ENCODE measurements around the gene CCIN. TPM values are rescaled to one million over a fixed set of nuclear protein-coding genes. Genes with fewer than 3 reads are reported as not detected.

CCIN gene
- total RNA-seq, 6 experiments from 2014 or later, result 0.59 to 2.5 (median 0.73) TPM

DNA sequence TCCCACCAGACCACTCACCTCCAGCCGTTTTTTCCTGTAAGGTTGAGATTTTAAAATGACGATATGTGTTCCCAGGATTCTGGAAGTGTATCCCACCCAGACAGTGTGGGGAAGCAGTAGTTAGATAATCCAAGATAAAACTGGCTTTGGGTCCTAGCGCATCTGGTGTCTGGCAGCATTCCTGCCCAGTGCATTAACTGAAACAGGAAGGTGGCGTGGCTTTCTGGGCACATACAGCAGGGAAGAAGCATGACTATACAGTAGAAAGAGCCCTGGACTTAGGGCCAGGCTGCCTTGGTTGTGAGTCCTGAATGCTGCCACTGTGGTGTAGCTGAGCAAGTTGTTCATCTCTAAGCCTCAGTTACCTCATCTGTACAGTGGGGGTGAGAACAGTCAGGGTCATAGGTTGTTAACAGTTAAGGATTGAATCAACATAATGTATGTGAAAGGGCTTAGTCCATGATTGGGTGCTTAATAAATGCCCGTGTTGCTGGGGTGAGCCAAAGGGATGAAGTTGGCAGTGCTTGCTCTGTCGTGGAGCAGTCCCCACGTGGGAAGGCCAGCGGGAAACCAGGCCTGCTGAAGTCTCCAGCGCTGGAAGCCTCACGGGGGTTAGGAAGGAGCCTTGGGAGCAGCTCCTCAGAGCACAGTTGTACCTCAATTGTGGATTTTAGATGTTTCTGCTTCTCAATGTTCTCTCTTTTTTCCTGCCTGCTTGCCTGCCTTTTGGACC, 39.5 kb downstream of the CCIN start:
- Mint-ChIP-seq H3K9me3 (no peaks in the 10 kb centered on the region), H3K27ac (peak overlapping the region; percentile 81), H3K4me3 (no peak overlapping the region), H3K4me1 (ENCODE audit: low read depth) (peaks cover 47% of the 10 kb centered on the region), H3K27me3 (ENCODE audit: insufficient read depth) (no peaks in the 10 kb centered on the region), H3K36me3 (ENCODE audit: low read depth) (peaks cover 62% of the 10 kb centered on the region)
- TF ChIP-seq, protein P1, sequence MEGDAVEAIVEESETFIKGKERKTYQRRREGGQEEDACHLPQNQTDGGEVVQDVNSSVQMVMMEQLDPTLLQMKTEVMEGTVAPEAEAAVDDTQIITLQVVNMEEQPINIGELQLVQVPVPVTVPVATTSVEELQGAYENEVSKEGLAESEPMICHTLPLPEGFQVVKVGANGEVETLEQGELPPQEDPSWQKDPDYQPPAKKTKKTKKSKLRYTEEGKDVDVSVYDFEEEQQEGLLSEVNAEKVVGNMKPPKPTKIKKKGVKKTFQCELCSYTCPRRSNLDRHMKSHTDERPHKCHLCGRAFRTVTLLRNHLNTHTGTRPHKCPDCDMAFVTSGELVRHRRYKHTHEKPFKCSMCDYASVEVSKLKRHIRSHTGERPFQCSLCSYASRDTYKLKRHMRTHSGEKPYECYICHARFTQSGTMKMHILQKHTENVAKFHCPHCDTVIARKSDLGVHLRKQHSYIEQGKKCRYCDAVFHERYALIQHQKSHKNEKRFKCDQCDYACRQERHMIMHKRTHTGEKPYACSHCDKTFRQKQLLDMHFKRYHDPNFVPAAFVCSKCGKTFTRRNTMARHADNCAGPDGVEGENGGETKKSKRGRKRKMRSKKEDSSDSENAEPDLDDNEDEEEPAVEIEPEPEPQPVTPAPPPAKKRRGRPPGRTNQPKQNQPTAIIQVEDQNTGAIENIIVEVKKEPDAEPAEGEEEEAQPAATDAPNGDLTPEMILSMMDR (IDR thresholded peaks at IDR 0.05), result no peak
- no peak for DNase-seq

DNA sequence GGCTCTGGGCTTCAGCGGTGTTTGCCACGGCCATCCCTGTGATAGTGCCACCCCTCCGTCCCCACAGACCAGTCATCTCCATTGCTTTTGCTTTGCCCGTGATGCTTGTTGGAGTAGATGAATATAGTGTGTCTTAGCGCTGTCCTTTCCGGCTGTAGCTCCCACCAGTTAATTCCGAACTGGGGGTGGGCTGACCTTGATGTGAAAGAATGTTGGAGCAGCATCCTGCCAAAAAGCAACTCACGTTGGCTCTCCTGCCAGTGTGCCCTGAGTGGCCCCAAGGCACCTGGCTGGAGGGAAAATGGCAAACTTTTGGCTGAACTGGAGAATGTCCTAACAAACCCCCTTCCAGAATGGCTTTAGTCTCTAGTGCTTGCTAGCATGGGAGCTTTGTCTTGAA, 41.5 kb downstream of the CCIN start:
- Mint-ChIP-seq H3K4me3 (no peak overlapping the region), H3K9me3 (no peaks in the 10 kb centered on the region), H3K27ac (no peak overlapping the region; the same call in 1 of the 2 replicates), H3K4me1 (ENCODE audit: low read depth) (peaks cover 55% of the 10 kb centered on the region), H3K36me3 (ENCODE audit: low read depth) (peaks cover 47% of the 10 kb centered on the region), H3K27me3 (ENCODE audit: insufficient read depth) (no peaks in the 10 kb centered on the region)
- TF ChIP-seq, protein P1 (IDR thresholded peaks at IDR 0.05), result no peak
- no peak for DNase-seq

DNA sequence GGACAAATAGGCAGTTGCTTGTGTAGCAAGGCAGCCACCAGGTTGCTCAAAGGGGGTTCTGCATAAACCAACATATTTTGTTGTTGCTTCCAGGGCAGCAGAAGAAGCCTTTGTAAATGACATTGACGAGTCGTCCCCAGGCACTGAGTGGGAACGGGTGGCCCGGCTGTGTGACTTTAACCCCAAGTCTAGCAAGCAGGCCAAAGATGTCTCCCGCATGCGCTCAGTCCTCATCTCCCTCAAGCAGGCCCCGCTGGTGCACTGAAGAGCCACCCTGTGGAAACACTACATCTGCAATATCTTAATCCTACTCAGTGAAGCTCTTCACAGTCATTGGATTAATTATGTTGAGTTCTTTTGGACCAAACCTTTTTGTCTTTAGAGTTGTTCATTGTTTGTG, 42.3 kb downstream of the CCIN start:
- Mint-ChIP-seq H3K27ac (no peak overlapping the region), H3K4me1 (ENCODE audit: low read depth) (peaks cover 51% of the 10 kb centered on the region), H3K36me3 (ENCODE audit: low read depth) (peaks cover 44% of the 10 kb centered on the region)

DNA sequence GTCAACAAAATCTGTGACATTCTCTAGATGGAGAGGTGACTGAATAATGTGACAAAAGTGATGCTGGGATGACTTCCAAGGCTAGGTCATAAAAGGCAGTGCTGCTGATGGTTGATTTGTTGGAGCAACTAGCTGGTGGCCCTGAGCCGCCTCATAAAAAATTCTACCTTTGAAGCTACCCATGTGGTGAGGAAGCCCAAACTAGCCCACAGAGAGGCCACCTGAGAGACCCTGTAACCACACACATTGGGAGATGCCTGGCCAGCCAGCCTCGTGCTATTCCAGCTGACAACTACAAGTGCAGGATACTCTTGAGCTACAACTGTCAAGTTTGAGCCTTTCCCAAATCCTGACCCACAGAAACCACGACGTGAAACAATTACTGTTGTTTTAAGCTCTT, 44.2 kb downstream of the CCIN start:
- H3K27ac Mint-ChIP-seq, result peak overlapping the region; percentile 8; the same call in 1 of the 2 replicates
- DNase-seq, result no peak
- peaks cover 42% of the 10 kb centered on the region for H3K36me3 Mint-ChIP-seq (ENCODE audit: low read depth)
- TF ChIP-seq, protein P1 (IDR thresholded peaks at IDR 0.05), result no peak
- no peaks in the 10 kb centered on the region for H3K9me3 Mint-ChIP-seq
- peaks cover 33% of the 10 kb centered on the region for H3K4me1 Mint-ChIP-seq (ENCODE audit: low read depth)
- H3K4me3 Mint-ChIP-seq, result no peak overlapping the region
- no peaks in the 10 kb centered on the region; the same call in 1 of the 2 replicates for H3K27me3 Mint-ChIP-seq (ENCODE audit: insufficient read depth)

More for the DNA sequence above, 42.3 kb downstream of the CCIN start:
- no peak for DNase-seq
- Mint-ChIP-seq H3K9me3 (no peaks in the 10 kb centered on the region), H3K4me3 (no peak overlapping the region), H3K27me3 (ENCODE audit: insufficient read depth) (no peaks in the 10 kb centered on the region)
- TF ChIP-seq, protein P1 (IDR thresholded peaks at IDR 0.05), result no peak

DNA sequence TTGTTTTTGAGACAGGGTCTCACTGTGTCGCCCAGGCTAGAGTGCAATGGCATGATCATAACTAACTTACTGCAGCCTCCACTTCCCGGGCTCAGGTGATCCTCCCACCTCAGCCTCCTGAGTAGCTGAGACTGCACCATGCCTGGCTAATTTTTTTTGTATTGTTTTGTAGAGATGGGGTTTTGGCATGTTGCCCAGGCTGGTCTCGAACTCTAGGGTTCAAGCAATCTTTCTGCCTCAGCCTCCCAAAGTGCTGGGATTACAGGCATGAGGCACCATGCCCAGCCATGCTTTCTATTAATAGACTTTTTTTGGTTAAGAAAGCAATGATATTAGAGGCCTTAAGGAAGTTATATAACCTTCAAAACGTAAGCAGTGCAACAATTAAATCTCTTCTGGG, 44.8 kb downstream of the CCIN start:
- TF ChIP-seq, protein P1 (IDR thresholded peaks at IDR 0.05), result no peak
- Mint-ChIP-seq H3K27me3 (ENCODE audit: insufficient read depth) (no peaks in the 10 kb centered on the region; the same call in 1 of the 2 replicates), H3K36me3 (ENCODE audit: low read depth) (peaks cover 43% of the 10 kb centered on the region), H3K4me3 (no peak overlapping the region), H3K9me3 (no peaks in the 10 kb centered on the region), H3K4me1 (ENCODE audit: low read depth) (peaks cover 27% of the 10 kb centered on the region), H3K27ac (no peak overlapping the region)
- DNase-seq, result no peak

All from HFFc6 (cell line).